GM19240 (cell line): ENCODE results near the gene NFIX.

Experiments used
- DNase-seq: peaks from one replicate; pipeline ENCODE4 v3.0.0; 2011; ENCODE audit warnings: low spot score; ENCODE audit not compliant: insufficient read length

The NFIX gene

DNA sequence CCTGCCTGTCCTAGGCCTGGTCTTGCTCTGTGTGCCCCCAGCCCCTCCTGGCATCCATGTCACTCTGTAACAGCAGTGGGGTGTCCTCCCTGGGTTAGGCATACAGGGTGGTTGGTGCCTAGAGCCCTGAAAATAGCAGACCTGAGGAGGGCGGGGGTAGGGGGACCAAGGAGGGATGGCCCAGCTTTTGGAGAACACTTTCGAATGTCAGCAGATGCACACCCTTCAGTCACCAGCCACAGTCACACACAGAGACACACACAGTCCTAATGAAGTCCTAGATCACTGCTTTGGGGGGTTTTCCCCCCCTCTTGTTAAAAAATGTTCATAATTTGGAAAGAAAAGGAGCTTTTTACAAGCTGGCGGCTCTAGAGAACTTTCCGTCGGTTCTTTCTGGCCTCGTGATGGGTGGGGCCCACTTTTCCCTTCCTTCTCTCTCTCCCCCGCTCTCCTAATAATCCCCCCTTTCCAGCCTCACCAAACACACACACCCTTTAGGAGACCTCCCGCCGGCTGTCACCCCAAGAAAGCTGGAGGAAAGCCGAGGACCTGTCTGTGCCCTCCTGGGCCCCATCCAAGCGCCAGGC lies 59.4 kb downstream of the NFIX start:
- no peak for DNase-seq

DNA sequence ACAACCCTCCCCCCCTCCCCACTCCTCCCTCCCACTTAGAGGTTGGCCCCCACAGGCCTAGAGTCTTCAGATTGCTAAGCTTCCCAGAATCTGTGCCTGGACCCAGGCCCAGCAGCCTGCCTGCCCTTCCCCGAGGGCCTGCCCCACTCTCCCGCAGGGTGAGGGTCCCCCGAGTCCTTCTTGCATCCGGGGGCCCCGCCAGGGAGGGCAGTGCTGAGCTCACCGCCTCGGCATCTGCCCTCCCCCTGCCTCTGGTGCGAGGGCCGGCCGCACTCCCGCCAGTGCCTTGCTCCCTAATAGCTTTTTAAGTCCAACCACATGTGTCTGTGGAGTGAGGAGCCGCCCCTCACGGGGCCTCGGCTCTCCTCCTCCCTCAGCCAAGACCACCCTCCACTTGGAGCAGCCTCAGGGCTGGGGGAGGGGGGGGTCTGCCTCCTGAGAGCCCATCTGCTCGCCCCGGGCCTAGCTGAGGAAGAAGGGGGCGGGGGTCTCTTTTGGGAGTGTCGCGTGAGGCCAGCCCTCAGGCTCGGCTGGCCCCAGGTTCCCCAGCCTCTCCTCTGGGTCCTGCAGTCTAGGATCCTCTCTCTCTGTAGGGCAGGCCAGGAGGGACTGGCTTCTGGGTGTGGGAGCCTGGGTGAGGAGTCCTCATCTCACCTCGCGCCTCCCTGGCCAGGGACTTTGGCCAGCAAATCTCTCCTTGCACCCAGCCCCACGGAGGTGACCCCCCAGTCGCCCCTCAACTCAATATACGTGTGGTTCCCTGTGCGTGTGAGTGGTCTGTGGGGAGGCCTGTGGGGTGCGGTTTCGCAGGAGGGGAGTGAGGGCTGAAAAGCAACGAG lies 60.2 kb downstream of the NFIX start:
- no peak for DNase-seq

DNA sequence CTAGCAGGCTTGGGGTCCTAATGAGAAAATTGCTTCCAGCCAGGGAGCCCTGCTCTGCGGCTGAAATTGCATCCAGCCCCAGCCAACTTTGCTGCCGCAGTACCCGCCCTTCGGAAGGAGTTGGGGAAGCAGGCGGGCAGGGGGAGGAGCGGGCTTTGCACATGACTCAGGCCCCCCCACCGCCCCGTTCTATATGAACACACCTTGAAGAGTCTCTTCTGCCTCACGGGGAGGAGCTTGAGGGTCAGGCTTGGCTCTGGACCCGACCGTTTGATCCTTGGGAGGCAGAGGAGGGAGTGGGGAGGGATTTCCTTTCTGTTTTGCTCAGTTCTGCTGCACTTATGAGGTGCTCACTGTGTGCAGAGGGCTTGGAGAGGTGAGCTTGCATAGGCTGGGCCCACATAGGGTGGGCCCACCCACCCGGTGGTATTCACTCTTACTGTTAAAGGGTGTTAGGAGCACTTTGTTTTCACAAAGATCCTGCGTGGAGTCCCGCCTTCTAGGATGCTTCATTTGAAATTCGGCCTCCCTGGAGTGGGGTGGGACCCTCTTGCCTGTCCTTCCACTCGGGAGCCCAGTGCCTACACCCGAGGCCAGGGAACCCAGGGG lies 60.9 kb downstream of the NFIX start:
- no peak for DNase-seq

DNA sequence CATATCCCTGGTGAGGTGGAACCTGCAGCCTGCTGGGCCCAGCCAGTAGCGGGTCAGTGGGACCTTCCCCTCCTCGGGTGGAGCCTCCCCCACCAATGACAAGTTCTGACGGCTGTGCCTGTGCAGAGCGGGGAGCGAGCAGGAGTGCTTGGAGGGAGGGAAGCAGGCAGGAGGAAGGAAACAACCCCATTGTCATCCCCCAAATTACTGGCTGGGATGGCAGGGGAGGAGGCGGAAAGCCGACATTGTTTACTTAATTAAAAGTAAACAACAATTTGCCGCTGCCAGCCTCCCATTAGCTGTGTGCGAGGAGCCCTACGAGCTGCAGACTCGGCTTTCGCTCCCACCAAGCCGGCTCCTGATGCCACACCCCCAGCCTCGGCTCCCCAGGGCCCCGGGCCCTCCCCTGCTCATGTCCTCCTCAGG lies 61.9 kb downstream of the NFIX start:
- DNase-seq, result no peak

DNA sequence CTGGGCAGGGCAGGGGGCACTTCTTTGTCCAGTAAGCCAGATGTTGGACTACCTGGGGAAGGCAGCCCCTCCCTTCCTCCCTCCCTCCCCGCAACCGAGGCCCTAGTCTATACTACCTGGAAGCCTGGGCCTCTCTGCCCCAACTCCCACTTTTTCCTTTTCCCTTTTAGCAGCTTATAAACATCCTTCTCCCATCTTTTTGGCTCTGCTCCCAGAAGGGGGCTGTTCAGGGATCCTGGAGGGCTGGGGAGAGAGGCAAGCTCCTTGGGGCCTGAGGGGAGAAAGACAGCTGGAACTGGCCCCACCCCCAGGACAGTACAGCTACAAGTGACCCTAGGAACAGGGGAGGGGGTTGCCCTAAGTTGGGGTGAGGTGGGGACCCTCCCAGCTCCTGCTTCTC lies 62.5 kb downstream of the NFIX start:
- DNase-seq, result no peak

DNA sequence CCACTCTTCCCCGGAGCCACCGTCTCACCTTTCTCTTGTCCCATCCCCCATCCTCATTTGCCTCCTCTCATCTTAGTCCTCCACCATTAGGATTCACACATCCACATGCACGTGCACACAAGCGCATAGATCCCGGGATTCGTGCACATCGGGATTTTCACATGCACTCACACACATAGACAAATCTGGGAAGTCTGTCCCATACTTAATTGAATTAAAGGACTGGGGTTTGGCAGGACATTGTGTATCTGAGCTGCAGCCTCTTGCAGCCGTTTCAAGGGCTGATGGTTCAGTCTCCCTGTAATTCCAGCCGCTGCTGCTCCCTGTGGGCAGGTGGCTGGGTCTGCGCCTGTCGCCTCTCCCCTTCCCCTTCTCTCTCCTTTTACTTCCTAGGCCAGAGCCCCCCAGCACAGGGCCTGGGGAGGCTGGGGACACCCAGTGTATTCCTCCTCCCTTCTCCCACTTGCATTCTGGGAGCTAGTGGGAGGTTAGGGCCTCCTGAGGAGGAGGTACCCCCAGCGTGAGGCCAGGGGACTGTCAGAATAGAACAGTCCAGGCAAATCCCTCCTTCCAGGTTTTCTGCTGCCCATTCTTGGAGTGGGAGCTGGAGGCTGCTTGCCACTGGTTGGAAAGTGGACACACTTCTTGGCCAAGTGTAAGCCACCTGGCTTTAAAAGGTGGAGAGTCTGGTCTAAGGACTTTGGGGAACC lies 63.8 kb downstream of the NFIX start:
- DNase-seq, result no peak

DNA sequence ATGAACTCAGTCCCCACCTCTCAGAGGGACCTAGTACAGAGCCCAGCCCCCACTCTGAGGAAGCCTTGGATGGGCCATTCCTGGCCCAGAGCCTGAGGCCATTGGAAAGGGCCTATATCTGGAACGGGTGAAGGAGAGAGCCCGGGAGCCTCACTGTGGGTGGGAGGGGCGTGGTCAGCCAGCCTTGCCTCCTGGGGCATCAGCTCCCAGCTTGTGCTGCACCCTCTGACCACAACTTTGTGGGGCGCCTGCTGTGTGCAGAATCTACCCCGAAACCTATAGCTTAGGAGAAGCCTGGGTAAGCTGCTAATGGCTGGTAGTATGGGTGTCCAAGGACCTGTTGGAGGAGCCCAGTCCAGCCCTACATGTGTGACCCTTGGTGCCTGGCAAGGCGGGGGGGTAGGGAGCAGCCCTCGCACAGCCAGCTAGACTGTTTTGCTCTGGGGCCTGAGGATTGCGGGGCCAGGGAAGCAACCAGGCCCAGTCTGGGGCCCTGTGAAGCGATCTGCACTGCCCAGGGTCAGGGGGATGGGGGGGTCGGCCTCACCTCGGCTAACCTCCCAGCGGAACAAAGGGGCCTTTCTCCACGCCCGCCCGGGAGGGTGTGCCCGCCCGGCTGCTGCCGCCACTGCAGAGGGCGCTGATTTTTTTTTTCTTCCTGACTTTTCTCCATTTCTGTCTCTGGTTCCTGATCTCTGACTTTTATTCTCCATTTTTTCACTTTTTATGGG lies 65.1 kb downstream of the NFIX start:
- DNase-seq, result no peak

DNA sequence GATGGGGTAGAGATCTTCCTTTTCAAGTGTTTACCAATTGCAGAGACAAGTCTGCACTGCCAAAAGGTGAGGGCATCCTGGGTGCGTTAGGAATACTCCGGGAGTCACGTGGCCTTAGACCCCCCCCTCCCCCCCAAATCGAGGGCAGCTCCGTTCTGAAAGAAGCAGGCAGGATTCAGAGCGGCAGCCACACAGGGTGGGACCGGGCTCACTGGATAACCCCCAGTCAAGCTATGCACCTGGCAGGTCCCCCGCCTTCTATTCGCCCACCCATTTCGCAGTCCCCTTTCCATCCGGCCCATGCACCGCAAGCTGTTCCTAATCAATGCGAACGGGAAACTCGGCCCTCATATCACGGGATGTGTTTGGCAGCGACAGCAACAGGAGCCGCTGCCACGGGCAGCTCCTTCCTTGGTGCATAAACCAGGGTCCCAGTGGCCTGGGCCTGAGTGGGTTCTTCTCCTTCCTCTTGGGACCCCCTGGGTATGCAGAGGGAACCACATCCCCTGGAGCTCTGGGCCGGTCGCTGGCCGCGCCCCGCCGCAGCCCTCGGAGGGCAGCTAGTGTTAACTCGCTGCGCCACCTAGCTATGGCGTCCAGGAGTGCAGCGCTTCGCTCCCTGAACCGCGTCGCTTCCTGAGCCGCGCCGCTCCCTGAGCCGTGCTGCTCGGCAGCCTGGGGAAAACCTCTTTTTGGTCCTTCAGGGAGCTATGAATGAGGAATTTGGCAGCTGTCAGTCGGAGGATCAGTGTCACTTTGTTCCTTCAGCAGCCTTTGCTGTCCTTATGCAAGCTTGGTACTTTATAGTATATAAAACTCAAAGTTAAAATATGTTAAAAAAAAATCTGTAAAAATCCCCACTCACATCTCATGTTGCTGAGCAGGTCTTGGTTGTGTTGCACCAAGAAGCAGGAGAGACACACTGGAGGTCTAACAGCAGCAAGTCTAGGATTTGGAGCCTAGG lies 66.0 kb downstream of the NFIX start:
- DNase-seq, result peak; percentile 88

DNA sequence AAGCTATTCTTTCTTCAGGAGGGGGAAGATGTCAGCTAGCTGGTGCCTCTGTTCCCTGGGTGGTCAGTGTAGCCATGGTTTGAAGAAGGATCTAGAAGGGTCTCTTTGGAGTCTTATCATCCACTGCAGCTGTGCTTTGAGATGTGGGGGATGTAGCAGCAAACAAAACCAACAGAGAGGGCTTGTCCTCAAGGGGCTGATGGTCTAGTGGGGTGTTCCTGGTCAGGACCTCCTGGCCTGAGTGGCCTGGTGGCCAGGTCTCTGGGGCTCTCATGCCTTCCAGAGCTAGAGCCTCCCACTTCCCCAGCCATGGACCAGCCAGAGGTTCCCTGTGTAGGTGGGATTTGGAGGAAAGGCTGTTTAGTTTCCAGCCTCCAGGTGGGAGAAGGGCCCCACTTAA lies 67.0 kb downstream of the NFIX start:
- DNase-seq, result no peak

DNA sequence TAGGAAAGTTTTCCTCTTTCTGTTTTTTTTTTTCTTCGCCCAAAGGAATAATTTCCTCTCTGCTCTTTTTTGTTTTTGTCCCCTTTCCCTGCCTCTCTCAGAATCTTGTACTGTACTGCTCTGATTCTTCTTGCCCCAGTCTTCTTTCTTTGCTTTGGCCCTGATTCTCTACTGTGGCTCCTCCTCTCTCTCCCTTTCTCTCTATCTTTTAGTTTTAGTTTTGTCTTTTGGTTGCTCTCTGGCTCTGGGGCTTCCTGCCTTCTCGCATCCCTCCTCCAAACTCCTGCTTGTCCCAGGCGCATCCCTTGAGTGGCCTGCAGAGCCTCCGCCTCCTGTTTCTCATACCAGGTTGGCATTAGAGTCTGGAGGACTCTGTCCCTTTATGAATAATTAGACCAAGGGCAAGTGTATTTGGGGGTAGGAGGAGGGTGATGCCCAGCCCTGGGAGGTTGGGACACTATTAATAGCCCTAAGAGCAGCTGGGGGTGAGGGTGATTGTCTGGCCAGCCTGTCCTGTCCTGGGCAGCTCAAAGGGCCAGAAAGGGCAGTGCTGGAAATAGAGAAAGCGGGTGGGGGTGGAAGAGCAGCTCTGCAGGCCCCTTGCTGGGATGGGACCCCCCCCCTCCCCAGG lies 68.3 kb downstream of the NFIX start:
- DNase-seq, result no peak

DNA sequence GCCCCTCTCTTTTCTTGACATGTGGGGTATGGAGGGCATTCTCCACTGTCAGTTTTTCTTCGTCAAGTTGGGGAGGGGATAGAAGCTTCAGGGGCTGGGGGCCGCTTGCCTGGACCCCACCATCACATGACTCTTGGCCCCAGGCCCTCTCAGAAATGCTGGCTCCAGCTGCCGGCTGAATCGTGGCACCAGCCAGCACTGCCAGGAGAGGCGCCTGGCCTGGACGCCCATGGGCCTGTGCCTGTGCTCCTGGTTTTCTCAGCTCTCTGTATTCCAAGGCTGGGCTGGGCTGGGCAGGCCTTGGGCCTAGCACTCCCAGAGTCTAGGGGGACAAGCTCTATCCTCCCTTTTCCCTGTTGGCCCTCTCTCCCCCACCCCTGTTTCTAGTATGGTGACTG lies 68.8 kb downstream of the NFIX start:
- no peak for DNase-seq

DNA sequence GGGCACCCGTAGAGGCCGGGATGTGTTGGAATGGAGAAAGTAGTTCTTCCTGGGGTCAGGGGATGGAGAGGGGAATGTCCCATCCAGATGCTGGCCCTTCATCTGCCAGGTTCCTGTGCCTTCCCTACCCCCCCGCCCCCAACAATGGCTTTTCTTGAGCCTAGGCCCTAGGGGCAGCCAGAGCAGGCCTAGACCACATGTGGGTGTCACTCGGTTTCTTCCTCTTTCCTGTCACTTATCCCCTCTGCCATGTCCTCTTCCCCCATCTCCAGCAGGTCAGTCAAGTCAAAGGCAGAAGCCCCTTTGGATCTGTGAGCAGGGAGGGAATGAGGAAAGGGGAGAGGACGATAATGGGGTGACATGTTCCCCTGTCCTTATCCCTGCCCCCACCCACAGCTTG lies 71.0 kb downstream of the NFIX start:
- no peak for DNase-seq

DNA sequence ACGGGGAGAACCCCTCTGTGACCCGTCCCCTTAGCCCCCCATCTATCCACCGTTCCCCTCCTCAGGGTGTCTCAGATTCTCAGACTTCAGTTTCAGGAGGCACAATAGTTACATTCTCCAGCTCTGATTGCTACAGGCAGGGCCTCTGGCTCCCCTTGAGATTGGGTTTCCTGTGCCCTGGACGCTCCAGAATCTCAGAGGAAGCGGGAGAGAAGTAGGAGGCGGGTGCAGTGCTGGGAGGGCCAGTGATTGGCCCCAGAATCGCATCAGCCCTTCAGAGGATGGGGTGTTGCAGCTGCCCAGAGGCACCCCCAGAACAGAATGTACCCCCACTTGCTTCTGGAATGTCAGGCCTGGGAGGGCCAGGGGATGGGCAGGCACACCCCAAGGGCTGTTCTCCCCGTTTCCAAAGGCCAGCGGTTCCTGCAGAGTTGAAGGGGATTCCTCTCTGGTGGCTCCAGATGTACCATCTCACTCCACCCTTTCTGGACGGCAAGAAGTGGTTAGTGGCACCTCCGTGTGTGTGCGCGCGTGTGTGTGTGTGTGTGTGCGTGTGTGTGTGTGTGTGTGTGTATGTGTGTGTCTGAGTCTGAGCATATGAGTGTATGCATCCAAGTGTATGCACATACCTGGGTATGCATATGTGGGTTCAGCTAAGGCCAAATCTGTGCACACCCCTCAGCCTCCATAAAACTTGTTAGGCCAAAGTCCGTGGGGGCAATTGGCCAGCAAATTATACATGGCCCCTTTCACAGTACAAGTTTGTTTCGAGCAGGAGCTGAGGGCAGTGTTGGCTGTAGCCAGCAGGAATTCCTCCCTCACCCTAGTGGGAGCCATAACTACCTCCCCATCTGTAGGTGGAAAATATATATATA lies 71.9 kb downstream of the NFIX start:
- no peak for DNase-seq

DNA sequence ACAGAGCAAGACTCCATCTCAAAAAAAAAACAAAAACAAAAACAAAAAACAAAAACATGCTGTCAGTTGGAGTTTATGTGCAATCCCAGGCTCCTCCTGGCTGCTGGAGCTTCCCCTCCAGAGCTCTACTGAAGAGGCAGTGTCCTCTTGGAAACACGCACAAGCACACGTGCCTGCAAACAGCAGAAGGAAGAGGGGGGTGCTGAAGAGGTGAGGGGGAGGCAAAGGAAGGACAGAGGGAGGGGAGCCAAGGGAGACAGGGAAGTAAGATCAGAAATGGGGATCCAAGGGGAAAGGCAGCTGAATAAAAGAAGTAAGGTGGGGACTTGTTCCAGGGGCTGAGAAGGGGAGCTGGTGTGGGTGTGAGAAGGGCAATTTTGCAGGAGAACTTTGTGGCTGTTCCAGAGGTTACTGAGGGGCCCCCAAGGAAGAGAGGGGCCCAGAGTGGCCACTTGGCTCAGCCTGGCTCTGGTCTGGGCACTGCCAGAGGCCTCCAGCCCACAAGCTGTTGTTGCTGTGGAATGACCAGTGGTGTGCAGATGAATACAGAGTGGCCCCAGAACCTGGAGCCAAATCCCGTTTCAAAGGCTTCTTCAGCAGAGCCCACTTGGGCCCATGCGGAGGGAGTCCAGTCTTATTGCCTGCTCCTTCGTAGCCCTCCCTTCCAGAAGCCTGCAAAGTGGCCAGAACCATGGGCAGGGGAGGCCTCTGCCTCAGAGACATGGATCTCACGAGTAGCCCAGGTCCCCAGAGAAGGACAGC lies 73.0 kb downstream of the NFIX start:
- no peak for DNase-seq

DNA sequence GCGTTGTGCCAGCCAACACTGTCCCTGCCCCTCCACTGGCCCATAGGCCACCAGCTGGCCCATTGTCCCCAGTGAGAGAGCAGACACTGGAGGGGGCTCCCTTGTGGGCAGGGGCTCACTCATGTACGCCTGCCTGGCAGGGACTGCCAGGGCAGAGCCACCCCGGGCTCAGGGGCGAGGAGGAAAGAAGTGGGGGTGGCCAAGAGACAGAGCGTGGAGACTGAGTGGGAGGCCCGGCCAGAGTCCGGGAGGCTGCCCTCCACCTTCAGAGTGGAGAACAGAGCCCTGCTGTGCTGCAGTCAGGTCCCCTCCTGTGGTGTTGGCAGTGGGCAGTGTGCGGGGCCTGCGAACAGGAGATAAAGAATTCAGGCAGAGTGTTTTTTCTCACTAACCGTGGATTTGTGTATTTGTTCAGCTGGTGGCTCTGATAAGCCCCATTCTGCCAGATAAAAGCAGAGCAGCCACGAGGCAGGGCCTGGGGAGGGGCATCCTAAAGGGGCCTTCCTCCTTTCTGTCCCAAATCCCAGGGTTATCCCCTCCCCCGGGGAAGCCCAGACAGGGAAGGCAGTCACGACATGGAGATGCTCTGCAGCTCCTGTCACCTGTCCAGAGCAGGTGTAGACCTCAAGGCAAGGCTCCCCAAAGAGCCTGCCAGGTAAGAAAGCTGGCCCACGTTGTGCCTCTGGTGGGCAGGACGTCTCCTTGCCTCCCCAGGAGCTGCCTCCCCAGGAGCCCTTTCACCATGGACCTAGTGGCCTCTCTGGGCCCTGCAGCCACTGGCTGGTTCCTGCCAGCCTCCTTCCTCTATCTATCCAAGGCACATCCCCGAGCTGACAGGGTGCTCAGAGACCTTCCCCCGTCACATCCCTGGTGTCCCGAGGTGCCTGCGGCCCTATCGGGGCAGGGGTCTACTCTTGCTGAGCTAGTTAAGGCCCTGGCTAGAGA lies 74.4 kb downstream of the NFIX start:
- DNase-seq, result no peak

DNA sequence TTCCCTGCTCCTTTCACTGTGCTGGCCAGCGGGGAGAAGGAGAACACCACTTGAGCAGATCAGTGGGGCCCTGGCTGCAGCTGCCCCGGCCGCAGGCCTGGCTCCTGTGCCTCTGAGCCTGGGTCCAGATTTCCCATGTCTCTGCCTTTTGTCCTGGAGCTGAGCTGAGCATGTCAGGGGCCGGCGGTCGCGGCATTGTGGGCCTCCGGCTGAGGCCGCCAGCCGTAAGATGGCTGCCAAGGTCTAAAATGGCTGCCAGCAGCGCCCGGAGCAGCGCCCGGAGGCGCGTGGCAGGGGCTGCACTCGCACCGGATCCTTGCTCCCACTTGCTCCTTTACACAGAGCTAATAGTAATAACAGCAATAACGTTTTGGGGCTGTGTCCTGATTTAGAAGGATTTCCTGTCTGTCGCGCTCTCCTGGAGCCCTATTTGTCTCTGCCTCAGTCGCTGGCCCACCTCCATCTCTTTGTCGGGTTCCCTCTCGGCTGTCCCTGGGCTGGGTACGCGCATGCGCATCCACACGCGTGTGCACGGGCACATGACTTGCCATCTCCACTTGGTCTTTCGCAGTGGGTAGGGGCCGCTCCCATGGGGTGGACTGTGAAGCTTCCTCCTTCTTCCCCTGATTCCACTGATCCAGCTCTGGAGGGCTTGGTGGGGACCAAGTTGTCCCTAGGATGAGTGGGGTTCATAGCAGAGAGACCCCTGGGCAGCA lies 75.3 kb downstream of the NFIX start:
- no peak for DNase-seq
